ENCODE measurements around the gene DMRTB1. TPM values are rescaled to one million over a fixed set of nuclear protein-coding genes. Genes with fewer than 3 reads are reported as not detected.

The DMRTB1 gene
- total RNA-seq, 1 donor from 2014 or later, result not detected

- intact Hi-C loops (cut with DNase I), result loop anchor here (10.0 kb wide), 1 partner anchor 112 kb away; no protein-coding TSS in a partner anchor
- no peak for DNase-seq (ENCODE audit: low spot score)
Measured at GRCh38 chr1:53482441-53483153, 23.4 kb downstream of the DMRTB1 start.

GRCh38 chr1:53483170-53483569 is 24.0 kb downstream of the DMRTB1 start:
- intact Hi-C loops (cut with DNase I), result loop anchor here (10.0 kb wide), 1 partner anchor 112 kb away; no protein-coding TSS in a partner anchor
- DNase-seq (ENCODE audit: low spot score), result no peak

- intact Hi-C loops (cut with DNase I), result loop anchor here (10.0 kb wide), 1 partner anchor 111 kb away; no protein-coding TSS in a partner anchor
- DNase-seq (ENCODE audit: low spot score), result no peak
Measured at GRCh38 chr1:53483656-53484055, 24.5 kb downstream of the DMRTB1 start.

- intact Hi-C loops (cut with DNase I), result loop anchor here (1.0 to 10.0 kb wide), 3 partner anchors 110 to 269 kb away; no protein-coding TSS in a partner anchor
- DNase-seq (ENCODE audit: low spot score), result no peak
Measured at GRCh38 chr1:53484705-53485477, 25.7 kb downstream of the DMRTB1 start.

- intact Hi-C loops (cut with DNase I), result loop anchor here (1.0 to 10.0 kb wide), 3 partner anchors 109 to 269 kb away; no protein-coding TSS in a partner anchor
- DNase-seq (ENCODE audit: low spot score), result no peak
Measured at GRCh38 chr1:53485478-53486394, 26.5 kb downstream of the DMRTB1 start.

GRCh38 chr1:53486395-53487026 is 27.3 kb downstream of the DMRTB1 start:
- no peak for DNase-seq (ENCODE audit: low spot score)
- intact Hi-C loops (cut with DNase I), result loop anchor here (10.0 kb wide), 1 partner anchor 108 kb away; no protein-coding TSS in a partner anchor

- intact Hi-C loops (cut with DNase I), result no loop called here
- DNase-seq (ENCODE audit: low spot score), result no peak
Measured at GRCh38 chr1:53490351-53490750, 31.2 kb downstream of the DMRTB1 start.

GRCh38 chr1:53495633-53496345 is 36.6 kb downstream of the DMRTB1 start:
- no peak for DNase-seq (ENCODE audit: low spot score)
- intact Hi-C loops (cut with DNase I), result no loop called here

GRCh38 chr1:53498555-53499131 is 39.4 kb downstream of the DMRTB1 start:
- DNase-seq (ENCODE audit: low spot score), result no peak
- intact Hi-C loops (cut with DNase I), result no loop called here

GRCh38 chr1:53499257-53500203 is 40.3 kb downstream of the DMRTB1 start:
- intact Hi-C loops (cut with DNase I), result no loop called here
- DNase-seq (ENCODE audit: low spot score), result no peak

GRCh38 chr1:53500204-53501064 is 41.2 kb downstream of the DMRTB1 start:
- intact Hi-C loops (cut with DNase I), result no loop called here
- DNase-seq (ENCODE audit: low spot score), result no peak

- DNase-seq (ENCODE audit: low spot score), result no peak
Measured at GRCh38 chr1:53501065-53502005, 42.1 kb downstream of the DMRTB1 start.

GRCh38 chr1:53502641-53503432 is 43.6 kb downstream of the DMRTB1 start:
- intact Hi-C loops (cut with DNase I), result no loop called here
- DNase-seq (ENCODE audit: low spot score), result no peak

More at GRCh38 chr1:53501065-53502005, 42.1 kb downstream of the DMRTB1 start:
- intact Hi-C loops (cut with DNase I), result no loop called here

Measured in cardiac septum (tissue), 1 donor.